Neuron (in vitro differentiated cells): ENCODE data around the gene LENG8.
"Not testable (repeated sequence)": the region's sequence is repeated elsewhere in the genome, so short reads cannot be mapped to it uniquely, and the experiment has no call there.

ENCODE experiments used
- H2AFZ ChIP-seq: one replicate; pipeline ENCODE4 v1.6.1; 2013; ENCODE audit warnings: low read depth, mild to moderate bottlenecking, inconsistent platforms, low read length, moderate library complexity
- H3K27me3 ChIP-seq: one replicate; pipeline ENCODE4 v1.6.1; 2013; ENCODE audit warnings: low read length; ENCODE audit not compliant: insufficient read depth
- H3K36me3 ChIP-seq: one replicate; pipeline ENCODE4 v1.6.1; 2013; ENCODE audit warnings: low read length; ENCODE audit not compliant: insufficient read depth
- H3K4me1 ChIP-seq: one replicate; pipeline ENCODE4 v1.6.1; 2013; ENCODE audit warnings: low read length; ENCODE audit not compliant: insufficient read depth
- H3K4me3 ChIP-seq: 2 replicates; pipeline ENCODE4 v1.5.1; 2013; ENCODE audit warnings: mild to moderate bottlenecking, low read length, moderate library complexity
- H3K9me3 ChIP-seq: one replicate; pipeline ENCODE4 v1.6.1; 2013; ENCODE audit warnings: low read length

LENG8 gene

GRCh38 chr19:54436628-54437252 lies 12.3 kb upstream of the LENG8 start:
- Histone ChIP-seq H3K9me3 (no peaks in the 10 kb centered on the region), H3K4me1 (peaks cover 49% of the 10 kb centered on the region), H3K36me3 (peaks cover 12% of the 10 kb centered on the region), H3K4me3 (no peak overlapping the region), H3K27me3 (no peaks in the 10 kb centered on the region), H2AFZ (no peak overlapping the region)

GRCh38 chr19:54439174-54439851 lies 9.7 kb upstream of the LENG8 start:
- H3K9me3 ChIP-seq, result no peaks in the 10 kb centered on the region
- peaks cover 42% of the 10 kb centered on the region for H3K4me1 ChIP-seq
- H3K4me3 ChIP-seq, result no peak overlapping the region
- H2AFZ ChIP-seq, result no peak overlapping the region
- no peaks in the 10 kb centered on the region for H3K27me3 ChIP-seq
- peaks cover 5% of the 10 kb centered on the region for H3K36me3 ChIP-seq

GRCh38 chr19:54440641-54441040 lies 8.4 kb upstream of the LENG8 start:
- H3K9me3 ChIP-seq, result no peaks in the 10 kb centered on the region
- peaks cover 29% of the 10 kb centered on the region for H3K4me1 ChIP-seq
- H2AFZ ChIP-seq, result no peak overlapping the region
- H3K36me3 ChIP-seq, result peaks cover 14% of the 10 kb centered on the region
- no peaks in the 10 kb centered on the region for H3K27me3 ChIP-seq
- H3K4me3 ChIP-seq, result no peak overlapping the region

- no peaks in the 10 kb centered on the region for H3K27me3 ChIP-seq
- peaks cover 14% of the 10 kb centered on the region for H3K36me3 ChIP-seq
- H3K4me1 ChIP-seq, result peaks cover 13% of the 10 kb centered on the region
- no peaks in the 10 kb centered on the region for H3K9me3 ChIP-seq
- no peak overlapping the region for H3K4me3 ChIP-seq
- no peak overlapping the region for H2AFZ ChIP-seq
These were observed 4.3 kb upstream of the LENG8 start for GRCh38 chr19:54444737-54445136.

- H3K4me3 ChIP-seq, H3K9me3 ChIP-seq, H3K27me3 ChIP-seq, H2AFZ ChIP-seq: not testable (repeated sequence)
- peaks cover 28% of the 10 kb centered on the region for H3K4me1 ChIP-seq
- H3K36me3 ChIP-seq, result peaks cover 20% of the 10 kb centered on the region
These were observed 2.6 kb upstream of the LENG8 start for GRCh38 chr19:54446349-54446748.

- Histone ChIP-seq H3K4me3 (peak overlapping the region; percentile 73), H3K27me3 (no peaks in the 10 kb centered on the region), H3K9me3 (no peaks in the 10 kb centered on the region), H2AFZ (no peak overlapping the region), H3K4me1 (peaks cover 29% of the 10 kb centered on the region), H3K36me3 (peaks cover 38% of the 10 kb centered on the region)
These were observed 792 bp upstream of the LENG8 start for GRCh38 chr19:54448040-54448773.

- H3K36me3 ChIP-seq, result peaks cover 47% of the 10 kb centered on the region
- H2AFZ ChIP-seq, result no peak overlapping the region
- peak overlapping the region; percentile 73 for H3K4me3 ChIP-seq
These were observed 686 bp downstream of the LENG8 start for GRCh38 chr19:54449701-54450069.

GRCh38 chr19:54451331-54451871 lies 2.4 kb downstream of the LENG8 start:
- peaks cover 29% of the 10 kb centered on the region for H3K4me1 ChIP-seq
- no peaks in the 10 kb centered on the region for H3K27me3 ChIP-seq
- no peak overlapping the region for H3K4me3 ChIP-seq
- no peak overlapping the region for H2AFZ ChIP-seq
- peaks cover 56% of the 10 kb centered on the region for H3K36me3 ChIP-seq
- no peaks in the 10 kb centered on the region for H3K9me3 ChIP-seq

More at GRCh38 chr19:54449701-54450069, 686 bp downstream of the LENG8 start:
- no peaks in the 10 kb centered on the region for H3K9me3 ChIP-seq
- peaks cover 29% of the 10 kb centered on the region for H3K4me1 ChIP-seq
- no peaks in the 10 kb centered on the region for H3K27me3 ChIP-seq

GRCh38 chr19:54451997-54452396 lies 3.0 kb downstream of the LENG8 start:
- no peaks in the 10 kb centered on the region for H3K9me3 ChIP-seq
- peaks cover 26% of the 10 kb centered on the region for H3K4me1 ChIP-seq
- H3K36me3 ChIP-seq, result peaks cover 61% of the 10 kb centered on the region
- no peak overlapping the region for H2AFZ ChIP-seq
- H3K27me3 ChIP-seq, result no peaks in the 10 kb centered on the region
- H3K4me3 ChIP-seq, result no peak overlapping the region

GRCh38 chr19:54452626-54453025 lies 3.6 kb downstream of the LENG8 start:
- H3K4me3 ChIP-seq, result no peak overlapping the region
- peaks cover 20% of the 10 kb centered on the region for H3K4me1 ChIP-seq
- H3K36me3 ChIP-seq, result peaks cover 66% of the 10 kb centered on the region
- no peaks in the 10 kb centered on the region for H3K27me3 ChIP-seq
- no peaks in the 10 kb centered on the region for H3K9me3 ChIP-seq
- no peak overlapping the region for H2AFZ ChIP-seq

GRCh38 chr19:54453921-54454780 lies 5.2 kb downstream of the LENG8 start:
- Histone ChIP-seq H3K4me1 (peaks cover 17% of the 10 kb centered on the region), H3K36me3 (peaks cover 81% of the 10 kb centered on the region), H3K4me3 (no peak overlapping the region)

GRCh38 chr19:54454781-54455675 lies 6.0 kb downstream of the LENG8 start:
- peaks cover 13% of the 10 kb centered on the region for H3K4me1 ChIP-seq
- no peaks in the 10 kb centered on the region for H3K27me3 ChIP-seq
- no peak overlapping the region for H3K4me3 ChIP-seq
- peaks cover 90% of the 10 kb centered on the region for H3K36me3 ChIP-seq
- H2AFZ ChIP-seq, result no peak overlapping the region
- no peaks in the 10 kb centered on the region for H3K9me3 ChIP-seq

More at GRCh38 chr19:54453921-54454780, 5.2 kb downstream of the LENG8 start:
- H3K9me3 ChIP-seq, result no peaks in the 10 kb centered on the region
- H3K27me3 ChIP-seq, result no peaks in the 10 kb centered on the region
- no peak overlapping the region for H2AFZ ChIP-seq
